ACHN (cell line): ENCODE results near the gene ZNF606.

Experiments
- DNase-seq: peaks from one replicate; pipeline ENCODE4 v3.0.0-alpha.2; 2015
- in situ Hi-C: cut with HindIII; loops from 2 replicates; pipeline ENCODE4 v1.10.0; 2017; ENCODE audit warnings: low sequenced_read_pairs, low pct_ligation_motif_present, low pct_unique_long_range_greater_than_20kb

ZNF606 gene

DNA sequence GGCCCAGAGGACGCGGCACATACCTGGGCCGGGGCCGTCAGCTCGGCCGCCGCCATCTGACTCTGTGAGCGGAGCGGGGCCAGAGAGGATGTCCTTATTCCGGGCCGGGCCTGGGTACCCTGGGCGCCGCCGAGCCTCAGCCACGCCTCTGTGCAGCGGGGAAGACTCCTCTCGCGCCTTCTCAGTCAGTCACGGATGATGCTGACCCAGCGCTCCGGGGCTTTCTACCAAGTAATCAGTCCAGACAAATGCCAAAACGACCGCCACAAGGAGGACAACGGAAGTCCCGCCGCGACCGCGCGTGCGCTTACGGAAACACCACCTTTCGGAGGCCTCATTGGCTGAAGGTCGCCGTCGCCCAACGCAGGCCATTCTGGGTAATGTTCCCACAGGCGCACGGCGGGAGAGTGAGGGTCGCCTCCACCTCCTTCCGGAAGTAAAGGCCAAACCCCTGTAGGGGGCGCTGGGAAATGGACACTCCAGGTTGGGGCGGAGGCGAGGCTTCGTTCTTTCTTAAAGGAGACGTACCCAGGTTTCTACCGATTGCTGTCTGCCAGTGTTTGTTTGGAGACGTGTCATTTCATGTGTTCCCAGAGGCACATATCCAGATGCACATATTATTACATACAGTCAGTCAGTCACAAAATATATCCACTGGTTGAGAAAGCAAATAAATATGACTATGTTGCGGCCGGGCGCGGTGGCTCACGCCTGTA, 55.0 kb downstream of the ZNF606 start, which contains the start of gene ZNF256:
ZNF256 (minus strand) TSS at position 288 of the 716 bp plus-strand sequence; CDS start at position 56, 232 bp downstream.
- in situ Hi-C loops = no loop called here
- peak; percentile 57 for DNase-seq

DNA sequence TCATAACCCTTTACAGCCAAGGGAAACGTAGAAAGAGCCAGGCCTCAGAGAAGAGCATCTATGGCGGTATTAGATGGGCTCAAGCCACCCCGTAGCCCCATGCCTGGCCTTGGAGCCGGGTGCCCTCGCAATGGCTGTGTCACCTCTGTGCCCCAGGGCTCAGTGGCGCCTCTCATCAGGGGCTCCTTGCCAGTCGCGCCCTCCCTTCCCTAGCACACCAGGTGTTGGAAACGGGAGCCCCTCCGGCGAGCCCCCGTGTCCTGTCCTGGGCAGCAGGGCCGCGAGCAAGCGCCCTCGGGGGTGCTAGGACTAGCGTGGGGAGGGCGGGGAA, 55.6 kb downstream of the ZNF606 start:
- in situ Hi-C loops = no loop called here
- no peak for DNase-seq

DNA sequence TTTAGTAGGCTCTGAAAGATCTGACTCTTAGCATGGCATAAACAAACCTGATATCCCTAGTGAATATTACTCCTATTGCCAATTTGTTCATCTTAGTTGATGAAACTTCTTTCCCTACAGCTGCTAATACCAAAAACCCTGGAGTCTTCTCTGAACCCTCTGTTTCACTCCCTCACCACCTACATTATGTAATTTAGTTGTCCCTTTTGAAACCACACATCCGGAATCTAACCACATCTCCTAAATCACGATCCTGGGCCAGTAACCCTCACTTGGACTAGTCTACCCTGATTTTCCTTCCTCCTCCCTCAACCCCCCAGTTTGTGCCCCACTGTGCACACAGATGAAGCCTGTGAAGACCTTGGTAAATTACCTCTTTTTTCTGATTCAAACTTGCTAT, 56.3 kb downstream of the ZNF606 start:
- DNase-seq = no peak

DNA sequence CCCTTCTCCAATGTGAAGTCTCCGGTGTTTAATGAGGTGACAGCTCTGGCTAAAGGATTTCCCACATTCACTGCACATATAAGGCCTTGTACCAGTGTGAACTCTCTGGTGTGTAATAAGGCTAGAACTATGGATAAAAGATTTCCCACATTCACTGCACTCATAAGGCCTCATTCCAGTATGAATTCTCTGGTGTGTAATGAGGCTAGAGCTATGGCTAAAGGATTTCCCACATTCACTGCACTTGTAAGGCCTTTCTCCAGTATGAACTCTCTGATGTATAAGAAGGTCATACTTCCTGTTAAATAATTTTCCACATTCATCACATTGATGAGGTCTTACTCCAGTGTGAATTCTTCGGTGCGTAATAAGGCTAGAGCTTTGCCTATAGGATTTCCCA, 61.0 kb downstream of the ZNF606 start:
- in situ Hi-C loops = no loop called here
- no peak for DNase-seq

More for the DNA sequence above, 56.3 kb downstream of the ZNF606 start:
- in situ Hi-C loops = no loop called here

DNA sequence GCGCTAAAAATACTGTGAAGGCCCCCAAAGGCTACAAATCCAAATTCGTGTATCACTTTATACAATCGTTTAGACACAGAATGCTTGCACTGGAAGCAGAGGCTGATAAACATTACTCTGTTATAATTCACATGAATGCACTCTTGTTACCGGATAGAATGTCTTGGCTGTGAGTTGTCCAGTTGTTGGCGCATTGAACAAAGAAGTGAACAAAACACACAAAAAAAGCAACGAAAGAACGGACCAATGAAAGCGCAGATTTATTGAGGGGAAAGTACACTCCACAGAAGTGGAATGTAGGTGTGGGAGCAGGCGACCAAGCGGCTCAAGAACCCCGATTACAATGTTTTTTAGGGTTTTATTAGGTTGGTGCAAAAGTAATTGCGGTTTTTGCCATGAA, 66.9 kb downstream of the ZNF606 start:
- in situ Hi-C loops = no loop called here

DNA sequence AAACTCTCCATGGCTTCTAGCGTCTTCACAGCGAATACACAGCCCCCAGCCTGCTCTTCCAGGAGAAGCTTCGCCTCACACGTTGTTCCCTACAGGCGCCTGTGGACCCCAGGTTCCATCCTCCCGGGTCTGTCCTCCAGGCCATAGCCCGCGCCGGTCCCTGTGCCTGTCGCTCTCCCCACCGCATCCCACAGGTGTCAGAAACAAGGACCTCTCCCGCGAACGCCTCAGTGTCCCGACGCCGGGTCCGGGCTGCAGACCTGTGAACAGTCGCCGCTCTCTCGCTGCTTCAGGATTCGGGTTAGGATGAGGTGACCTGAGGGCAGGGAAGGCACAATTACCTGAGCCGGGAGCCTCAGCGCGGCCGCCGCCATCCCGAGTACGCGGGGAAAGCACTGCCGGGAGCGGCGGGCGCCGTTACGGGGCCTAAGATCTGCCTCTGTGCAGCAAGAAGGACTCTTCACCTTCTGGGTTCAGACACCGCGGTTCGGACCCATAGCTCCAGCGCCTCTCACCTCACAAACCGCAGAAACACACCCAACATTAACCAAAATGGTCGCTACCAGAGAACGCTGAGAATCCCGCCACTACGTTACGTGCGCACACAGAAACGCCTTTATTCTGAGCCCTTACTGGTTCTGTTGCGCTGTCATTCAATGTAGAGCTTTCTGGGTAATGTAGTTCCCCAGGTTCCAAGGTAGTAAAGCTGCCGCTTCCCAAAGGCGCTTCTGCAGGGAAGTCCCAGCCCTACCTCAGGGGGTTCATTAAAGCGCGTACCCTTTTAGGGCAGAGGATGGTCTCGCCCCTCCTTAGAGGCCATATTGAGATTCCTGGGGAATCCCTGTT, 67.6 kb downstream of the ZNF606 start, which contains the start of gene ZNF418:
ZNF418 (minus strand) TSS at position 583 of the 846 bp plus-strand sequence. CDS start 1,580 bp downstream, outside the sequence.
- DNase-seq = no peak
- in situ Hi-C loops = no loop called here

More for the DNA sequence above, 66.9 kb downstream of the ZNF606 start:
- DNase-seq = no peak

DNA sequence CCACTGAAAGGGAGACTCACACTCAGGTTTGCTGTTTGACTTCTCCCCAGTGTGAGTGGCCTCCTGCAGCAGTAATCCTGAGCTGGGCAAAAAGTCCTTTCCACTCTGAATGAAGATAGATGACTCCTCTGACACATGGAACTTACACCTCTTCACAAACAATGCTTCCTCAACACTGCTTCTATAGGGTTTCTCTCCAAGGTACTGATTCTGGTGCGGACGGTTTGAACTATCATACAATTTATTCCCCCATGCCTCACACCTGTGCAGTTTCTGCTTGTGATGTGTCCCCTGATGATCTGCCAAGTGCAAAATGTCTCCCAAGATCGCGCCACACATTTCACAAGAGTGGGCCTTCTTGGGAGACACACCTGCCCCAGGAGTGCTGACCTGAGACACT, 75.0 kb downstream of the ZNF606 start:
- in situ Hi-C loops = no loop called here
- no peak for DNase-seq
